ENCODE data around the gene FGGY.

FGGY gene

DNA sequence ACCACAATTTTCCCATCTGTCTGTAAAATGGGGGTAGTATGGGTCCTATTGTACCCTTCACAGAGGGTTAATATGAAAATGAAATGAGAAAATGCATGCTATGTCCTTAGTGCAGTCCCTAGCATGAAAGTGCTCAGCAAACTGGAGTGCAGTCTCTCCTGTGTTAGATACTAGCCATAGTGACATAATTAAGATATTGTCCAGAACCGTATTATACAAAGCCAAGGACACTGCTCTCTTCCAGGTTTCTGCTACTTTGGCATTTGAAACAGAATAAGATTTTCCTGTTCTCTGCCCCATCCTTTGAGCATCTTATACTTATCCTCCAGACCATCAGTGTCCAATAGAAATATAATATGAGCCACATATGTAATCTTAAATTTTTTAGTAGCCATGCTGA is 213.4 kb downstream of the FGGY start:
- TF ChIP-seq CTCF (conservative IDR thresholded peaks at IDR 0.05) = no peak
- H3K27ac ChIP-seq = no peak overlapping the region

DNA sequence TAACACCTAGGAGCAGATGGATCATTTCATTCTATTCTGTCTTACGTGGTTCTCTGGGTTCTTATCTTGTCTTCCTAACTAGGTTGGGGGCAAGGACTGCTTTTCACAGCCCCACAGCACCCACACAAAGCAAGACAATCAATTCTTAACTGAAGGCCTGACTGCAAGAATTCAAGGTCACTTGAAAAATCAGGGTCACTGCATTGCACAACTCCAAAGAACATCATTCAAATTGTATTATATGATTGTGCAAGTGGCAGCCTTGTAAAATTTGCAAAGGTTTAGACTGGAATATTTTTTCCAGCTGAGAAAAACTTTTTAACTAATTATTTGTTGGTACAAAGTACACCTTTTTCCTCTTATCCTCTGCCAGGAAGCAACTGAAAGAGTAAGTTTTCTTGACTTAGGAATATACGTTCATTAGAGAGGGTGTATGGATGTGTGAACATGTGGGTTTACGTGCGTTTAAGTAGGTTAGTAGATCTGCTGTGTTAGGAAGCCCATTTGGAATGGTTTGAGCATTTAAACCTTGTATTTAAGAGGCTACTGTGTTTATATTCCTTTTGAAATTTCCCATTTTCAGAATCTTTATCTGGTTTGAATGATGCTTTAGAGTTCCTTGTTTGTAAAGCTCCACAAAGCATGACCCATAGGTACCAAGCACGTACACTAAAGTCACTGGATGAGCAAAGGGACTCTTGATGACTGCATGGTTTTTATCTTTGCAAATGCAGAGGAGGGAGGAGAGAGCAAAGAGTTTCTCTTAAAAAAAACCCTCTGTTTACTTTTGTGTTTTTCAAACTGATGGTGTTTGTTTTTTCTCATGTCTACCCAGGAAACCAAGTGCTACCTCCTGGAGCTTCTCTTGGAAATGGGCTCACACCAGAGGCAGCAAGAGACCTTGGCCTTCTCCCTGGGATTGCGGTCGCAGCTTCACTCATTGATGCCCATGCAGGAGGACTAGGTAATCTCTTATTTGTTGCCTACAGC is 214.9 kb downstream of the FGGY start:
- TF ChIP-seq CTCF (conservative IDR thresholded peaks at IDR 0.05) = no peak
- no peak overlapping the region for H3K27ac ChIP-seq

GRCh38 chr1:59512702-59513101 is 215.8 kb downstream of the FGGY start:
- TF ChIP-seq CTCF (conservative IDR thresholded peaks at IDR 0.05) = no peak
- H3K27ac ChIP-seq = no peak overlapping the region

- no peak for TF ChIP-seq CTCF (conservative IDR thresholded peaks at IDR 0.05)
- no peak overlapping the region for H3K27ac ChIP-seq
These were observed 217.4 kb downstream of the FGGY start for GRCh38 chr1:59514061-59514909.

- H3K27ac ChIP-seq = peak overlapping the region; percentile 26
- no peak for TF ChIP-seq CTCF (conservative IDR thresholded peaks at IDR 0.05)
These were observed 220.0 kb downstream of the FGGY start for GRCh38 chr1:59516881-59517280.

DNA sequence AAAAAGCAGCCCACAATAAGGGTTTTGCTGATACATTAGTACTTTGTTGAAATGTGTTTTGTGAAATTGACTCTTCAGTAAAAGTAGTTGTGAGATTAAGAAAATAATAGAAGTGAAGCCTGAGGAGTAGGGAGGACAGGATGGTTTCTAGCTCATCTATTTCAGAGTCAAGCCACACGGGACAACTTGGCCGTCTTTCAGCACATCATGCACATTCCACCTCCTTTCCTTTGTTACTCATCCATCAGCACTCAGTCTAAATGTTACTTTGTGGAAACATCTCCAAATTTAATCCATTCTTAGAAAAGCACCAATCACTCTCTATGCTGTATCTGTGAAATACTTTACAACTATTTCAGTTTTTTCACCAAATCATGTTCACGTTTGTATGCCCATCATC is 223.3 kb downstream of the FGGY start:
- H3K27ac ChIP-seq = no peak overlapping the region
- TF ChIP-seq CTCF (conservative IDR thresholded peaks at IDR 0.05) = no peak

GRCh38 chr1:59520827-59521418 is 224.0 kb downstream of the FGGY start:
- H3K27ac ChIP-seq = no peak overlapping the region
- no peak for TF ChIP-seq CTCF (conservative IDR thresholded peaks at IDR 0.05)

Measured in VCaP (cell line).